HG02763 (cell line): ENCODE measurements around the gene GGNBP2.

Experiments
- ATAC-seq: cut with Tn5 transposase; IDR thresholded peaks from one replicate; pipeline ENCODE4 v1.9.1; 2021; ENCODE audit warnings: mild to moderate bottlenecking, moderate library complexity; ENCODE audit not compliant: unreplicated experiment

The GGNBP2 gene

DNA sequence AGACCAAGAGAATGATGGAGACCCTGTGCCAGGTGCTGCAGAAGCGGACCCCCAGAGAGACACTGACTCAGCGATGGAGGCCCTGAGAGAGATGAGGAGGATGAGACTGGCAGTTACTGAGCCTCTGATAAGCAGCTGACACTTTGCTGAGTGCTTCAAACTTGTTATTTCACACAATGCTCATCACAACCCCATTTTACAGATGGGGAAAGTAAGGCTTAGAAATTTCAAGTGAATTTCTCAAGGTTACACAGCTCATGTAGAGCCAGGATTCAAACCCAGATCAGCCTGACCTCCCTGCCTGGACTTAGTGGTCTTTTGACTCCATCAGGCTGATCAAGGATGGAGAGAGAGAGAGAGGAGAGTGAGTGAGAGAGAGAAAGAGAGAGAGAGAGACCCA is 83.9 kb downstream of the GGNBP2 start:
- ATAC-seq: no peak

DNA sequence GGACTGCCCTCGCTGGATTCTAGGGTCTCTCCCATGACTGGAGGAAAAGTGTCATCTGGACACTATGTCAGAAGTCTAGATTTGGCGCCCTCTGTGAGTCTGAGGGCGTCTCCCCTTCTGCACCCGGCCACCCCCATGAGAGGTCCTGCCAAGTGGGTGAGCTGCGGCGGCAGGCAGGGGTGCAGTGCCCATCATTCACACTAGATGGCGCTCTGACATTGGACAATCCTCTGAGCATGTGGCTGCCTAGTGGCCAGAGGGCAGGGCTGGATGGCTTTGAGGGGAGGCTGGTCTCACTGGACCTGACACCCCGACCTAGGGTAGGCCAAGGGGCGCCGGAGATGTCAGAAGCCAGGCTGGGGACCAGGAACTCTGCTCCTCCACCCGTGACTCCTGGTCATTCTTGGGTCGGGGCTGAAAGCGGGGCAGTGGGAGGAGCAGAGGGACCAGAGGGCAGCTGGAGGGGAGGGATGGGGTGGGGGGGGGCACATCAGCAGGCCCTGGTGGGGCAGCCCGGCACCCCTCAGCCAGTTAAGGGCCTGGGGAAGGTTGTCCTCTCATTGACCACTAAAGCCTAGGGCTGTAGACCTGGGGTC is 84.6 kb downstream of the GGNBP2 start:
- ATAC-seq: no peak

GRCh38 chr17:36629970-36630502 is 85.3 kb downstream of the GGNBP2 start:
- no peak for ATAC-seq

DNA sequence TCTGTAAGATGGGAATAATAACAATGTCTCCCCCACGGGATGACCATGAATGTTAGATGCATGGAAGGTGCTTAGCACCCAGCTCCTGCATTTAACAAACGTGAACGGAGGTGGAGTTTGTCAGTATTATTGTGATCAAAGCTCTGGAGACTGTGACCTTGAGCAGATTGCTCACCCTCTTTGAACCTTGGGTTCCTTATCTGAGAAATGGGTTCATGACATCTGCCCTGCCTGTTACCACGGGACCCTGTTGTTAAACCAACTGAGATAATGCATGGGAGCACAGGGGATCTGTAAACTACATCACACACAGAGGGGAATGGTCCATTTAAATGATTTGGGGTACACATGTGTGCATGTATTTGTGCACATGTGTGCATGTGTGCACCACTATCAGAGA is 86.3 kb downstream of the GGNBP2 start:
- ATAC-seq: no peak

DNA sequence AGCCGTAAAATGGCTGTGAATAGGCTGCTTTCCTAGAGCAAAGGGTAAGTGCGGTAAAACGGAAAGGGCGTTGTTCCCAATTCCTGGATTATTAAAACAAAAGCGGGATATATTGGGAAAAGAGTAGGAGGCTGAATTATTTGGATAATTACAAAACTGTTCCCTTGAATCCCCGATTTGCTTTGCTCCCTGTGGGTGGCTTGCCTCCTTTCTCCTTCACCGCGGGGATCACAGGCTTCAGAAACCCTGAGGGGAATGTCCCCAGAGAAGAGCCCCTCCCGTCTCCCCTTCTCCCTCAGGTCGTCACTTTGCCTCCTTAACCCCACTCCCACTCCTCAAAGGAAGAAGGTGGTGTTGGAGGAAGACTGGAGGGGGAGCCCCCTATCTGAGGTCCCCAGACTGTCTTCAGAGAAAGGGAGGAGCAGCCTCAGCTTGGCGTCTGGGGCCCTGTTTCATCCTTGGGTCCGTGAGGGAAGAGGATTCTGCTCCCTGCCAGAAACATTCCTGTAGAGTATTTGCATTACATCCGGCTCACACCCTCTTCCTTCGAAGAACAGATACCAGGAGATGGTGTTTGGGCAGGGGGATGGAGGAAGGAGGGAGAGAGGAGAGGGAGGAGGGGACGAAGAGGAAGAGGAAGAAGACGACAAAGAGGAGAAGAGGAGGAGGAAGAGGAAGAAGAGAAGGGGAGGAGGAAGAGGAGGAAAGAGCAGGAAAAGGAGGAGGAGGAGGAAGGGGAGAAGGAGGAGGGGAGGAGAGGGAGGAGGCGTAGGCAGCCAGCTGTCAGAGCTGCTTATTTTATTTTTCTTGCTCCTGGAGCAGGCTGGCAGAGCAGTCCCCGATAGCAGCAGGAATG is 88.4 kb downstream of the GGNBP2 start:
- ATAC-seq: no peak
